A673 (cell line): Measurements from ENCODE around the gene C18orf32.

Experiments used
- CTCF ChIP-seq: fragments of 300-800, 200-600 bp; sonication (generic); conservative IDR thresholded peaks from 2 replicates; pipeline ENCODE4 v1.5.1; 2017; ENCODE audit warnings: low read depth, mild to moderate bottlenecking, antibody characterized with exemption, low read length, moderate library complexity, mixed read lengths
- EZH2 ChIP-seq: fragments of 200-600 bp; sonication (generic); IDR thresholded peaks from 2 replicates; pipeline ENCODE4 v1.6.1; 2017; ENCODE audit warnings: borderline replicate concordance, low read depth, mild to moderate bottlenecking, mixed read lengths, antibody characterized with exemption, low read length; ENCODE audit not compliant: poor library complexity, severe bottlenecking

GRCh38 chr18:49499046-49499637, 12.1 kb upstream of the C18orf32 start:
- TF ChIP-seq CTCF (no peak), EZH2 (no peak)
